T follicular helper cell (primary cell): Measurements from ENCODE around the gene MPPE1.

Experiments used
- DNase-seq: peaks from one replicate; pipeline ENCODE4 v3.0.0-alpha.2; 2020; ENCODE audit warnings: low read depth

Gene MPPE1

DNA sequence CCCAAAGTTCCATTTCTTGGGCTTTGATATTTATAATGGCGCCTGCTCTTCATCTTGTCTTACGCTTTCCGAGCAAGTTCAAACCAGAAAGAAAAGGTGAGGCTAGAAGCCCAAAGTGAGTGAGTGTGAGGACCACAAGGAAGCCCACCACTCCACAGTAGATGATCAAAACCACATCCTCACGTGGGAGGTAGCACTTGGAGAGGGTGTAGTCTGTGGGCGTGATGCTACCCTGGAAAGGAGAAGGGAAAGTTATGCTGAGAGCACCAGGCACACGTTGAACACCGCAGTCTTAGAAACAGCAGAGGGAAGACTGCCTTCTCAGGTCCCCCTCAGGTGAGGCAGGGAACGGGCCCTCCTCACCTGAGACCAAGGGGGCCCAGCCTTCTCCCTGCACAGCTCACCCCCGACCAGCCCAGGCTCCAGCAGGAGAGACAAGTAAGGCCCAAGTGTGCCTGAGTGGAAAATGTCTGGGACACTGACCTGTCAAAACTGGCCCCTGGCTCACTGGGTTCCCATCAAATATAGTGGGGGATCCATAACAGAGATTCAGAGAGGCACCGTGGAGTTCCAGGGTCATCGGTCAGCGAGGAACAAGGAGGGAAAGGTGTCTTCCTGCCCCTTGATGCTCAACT, 23.6 kb downstream of the MPPE1 start:
- DNase-seq: no peak

DNA sequence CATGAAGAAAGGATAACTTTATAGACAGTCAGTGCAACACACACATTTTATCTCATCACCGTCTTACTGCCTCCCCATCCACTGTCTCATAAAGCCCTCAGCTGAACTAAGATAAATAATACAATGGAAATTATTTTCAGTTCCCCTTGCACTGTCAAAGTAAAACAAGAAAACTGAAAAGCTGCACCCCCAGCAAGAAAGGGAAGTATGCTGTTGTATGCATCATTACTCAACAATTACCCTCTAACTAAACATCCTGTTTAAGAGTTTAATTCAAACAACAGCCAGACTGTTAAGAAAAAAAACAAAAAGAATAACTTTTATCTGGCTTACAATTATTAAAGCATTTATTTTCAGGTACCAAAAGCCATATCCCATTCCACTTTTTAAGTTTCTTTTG, 25.0 kb downstream of the MPPE1 start:
- no peak for DNase-seq

DNA sequence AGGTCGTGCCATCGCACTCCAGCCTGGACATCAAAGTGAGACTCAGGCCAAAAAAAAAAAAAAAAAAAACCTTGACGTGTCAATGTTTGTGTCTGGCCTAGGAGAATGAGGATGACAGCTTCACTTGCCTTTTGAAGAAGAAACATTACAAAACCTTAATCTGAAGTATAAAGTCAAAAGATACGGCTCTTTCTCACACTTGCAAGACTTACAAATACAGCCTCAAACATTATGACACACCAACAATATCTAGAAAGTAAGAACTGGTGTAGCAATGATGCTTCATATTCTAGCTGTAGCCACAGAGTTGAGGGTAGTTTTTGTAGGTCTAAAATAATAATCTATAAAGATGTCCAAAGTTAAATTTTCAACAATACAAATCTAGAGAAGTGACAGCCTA, 25.5 kb downstream of the MPPE1 start:
- DNase-seq: no peak

DNA sequence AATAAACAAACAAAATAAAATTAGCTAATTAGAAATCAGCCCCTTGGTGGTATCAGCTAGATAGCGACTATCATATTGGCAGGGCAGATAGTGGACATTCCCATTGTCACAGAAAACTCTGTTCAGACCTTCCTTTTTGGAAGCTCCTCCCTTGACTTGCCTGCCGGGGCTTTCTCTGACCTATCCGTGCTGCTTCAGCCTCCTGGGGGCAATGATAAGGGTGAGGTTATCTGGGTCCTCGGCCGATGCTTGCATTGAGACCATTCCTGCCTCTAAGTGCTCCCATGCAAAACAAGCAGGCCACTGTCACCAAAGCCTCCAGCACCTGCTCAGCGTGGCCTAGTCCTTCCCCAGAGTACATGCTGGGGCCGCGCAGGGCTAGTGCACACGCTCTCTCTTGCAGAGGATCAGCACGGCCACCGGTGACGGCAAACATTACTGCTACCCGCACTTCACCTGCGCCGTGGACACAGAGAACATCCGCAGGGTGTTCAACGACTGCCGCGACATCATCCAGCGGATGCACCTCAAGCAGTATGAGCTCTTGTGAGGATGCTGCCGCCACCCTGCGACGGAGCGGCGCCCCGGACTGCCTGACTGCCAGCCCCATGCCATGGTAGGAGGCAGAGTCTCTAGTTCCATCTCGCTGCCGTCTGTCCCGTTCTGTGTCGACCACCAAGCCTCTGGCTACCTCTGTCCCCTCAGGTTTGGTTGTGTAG, 27.4 kb downstream of the MPPE1 start:
- no peak for DNase-seq

DNA sequence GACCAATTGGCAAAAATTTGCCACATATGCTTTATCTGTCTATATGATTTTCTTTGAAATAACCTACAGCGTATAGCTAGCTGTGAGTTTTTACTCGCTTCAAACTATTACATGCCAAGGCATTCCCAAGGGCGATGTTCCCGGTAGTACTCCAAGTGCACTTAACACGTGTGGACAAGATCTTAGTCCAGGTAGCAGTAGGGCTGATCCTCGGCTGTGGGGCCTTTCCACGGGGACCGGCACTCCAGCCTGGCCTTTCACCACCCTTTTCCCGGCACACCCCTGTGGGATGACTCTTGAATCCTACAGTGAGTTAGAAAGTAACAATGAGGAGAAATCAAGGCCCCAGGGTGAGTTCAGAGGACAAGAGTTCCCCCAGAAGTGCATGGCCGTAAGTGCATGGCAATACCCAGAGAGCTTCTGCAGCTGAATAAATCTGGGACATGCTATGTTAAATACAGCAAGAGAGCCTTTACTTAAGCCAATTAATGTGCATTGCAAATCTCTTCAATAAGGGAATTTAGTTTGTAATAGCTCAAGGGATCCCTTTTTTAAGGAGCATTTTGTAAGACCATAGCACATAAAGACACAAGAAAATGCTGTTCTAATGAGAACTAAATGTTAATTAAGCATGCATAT, 30.5 kb downstream of the MPPE1 start:
- DNase-seq: no peak

DNA sequence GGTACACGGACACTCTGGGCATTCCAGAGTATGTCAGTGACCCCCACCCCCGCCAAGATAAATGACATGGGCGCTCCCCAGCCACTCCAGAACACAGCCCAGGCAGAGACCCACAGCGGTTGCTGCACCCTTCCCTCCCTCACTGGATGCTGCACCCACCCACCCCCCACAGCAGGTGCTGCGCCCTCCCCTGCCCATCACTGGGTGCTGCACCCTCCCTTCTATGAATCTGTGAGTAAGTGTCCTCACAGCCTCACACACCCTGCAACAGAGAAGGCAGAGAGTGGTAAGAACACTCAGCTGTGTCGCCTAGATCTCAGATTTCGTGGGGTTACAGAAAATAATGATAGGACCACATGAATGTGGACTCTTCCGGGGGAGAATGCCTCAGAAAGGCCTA, 33.4 kb downstream of the MPPE1 start:
- DNase-seq: no peak

DNA sequence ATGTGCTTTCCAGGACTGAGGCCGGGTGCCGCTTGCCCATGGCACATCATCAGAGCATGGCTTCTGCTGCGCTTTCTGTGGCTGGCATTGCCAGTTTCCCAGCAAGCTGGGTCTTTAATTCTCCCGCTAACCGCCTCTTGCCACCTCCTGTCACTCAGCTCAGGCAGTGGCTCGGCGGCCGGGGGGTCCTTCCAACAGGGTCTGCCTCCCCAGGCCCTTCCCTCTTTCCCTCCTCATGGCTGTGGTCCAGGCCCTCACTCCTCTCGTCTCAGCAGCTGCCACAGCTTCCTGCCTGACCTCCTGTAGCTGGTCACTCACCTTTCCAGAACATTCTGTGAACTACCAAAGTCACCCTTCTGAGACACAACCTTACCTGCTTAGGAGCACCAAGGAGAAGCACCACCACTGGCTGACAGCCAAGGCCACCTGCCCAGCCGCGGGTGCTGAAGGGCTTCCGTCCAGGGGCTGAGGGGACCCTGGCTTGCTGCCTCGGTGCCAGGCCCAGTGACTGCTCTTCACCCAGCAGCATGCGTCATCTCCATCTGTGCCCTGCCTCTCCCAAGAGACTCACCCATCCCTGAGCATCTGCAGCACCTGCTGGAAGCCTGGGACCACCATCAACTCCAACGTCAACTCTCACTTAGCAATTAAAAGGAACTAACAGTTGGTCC, 34.3 kb downstream of the MPPE1 start:
- no peak for DNase-seq

DNA sequence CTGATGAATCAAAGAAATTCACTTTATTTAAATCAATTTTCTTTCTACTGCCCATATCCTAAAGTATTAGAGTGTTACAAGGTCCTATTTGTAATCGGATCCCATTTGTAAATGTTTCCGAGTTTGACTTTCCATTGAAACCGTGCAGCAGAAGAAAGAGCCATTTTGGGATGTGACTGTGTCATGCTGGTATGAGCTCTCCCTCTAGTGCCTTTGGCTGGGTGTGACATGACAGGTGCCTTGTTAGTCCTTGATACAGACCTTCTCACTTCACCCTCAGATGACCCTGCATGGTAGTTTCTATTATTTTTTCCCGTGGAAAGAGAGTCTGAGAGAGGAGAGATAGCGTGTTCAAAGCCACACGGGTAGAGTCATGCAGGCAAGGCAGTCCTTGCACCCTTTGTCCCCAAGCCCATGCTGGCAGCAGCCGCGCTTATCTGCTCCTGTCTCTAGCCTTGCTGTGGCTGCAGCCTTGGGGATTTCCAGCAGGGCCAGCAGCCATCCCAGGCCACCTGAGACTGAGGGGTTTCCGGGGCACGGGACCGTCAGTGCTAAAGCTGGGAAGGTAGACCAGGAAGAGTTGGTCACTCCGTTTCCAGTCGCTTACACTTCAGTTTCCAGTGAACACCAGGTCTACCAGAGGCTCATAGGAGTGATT, 35.5 kb downstream of the MPPE1 start:
- no peak for DNase-seq

DNA sequence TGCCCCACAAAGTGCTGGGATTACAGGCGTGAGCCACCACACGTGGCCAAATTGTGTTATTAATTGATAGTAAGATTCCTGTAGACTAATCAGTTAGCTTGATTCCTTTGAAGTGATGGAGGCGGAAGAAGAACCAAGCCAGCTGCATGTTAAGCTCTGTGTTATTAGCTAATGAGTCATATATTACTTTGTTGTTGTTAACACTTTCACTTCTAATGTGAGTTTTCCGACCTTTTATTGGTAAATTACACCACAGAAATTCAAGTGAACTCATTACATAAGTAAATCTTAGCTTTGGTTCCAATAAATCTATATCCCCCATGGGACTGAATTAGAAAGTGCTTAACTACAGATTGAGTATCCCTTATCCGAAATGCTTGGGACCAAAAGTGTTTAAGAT, 36.6 kb downstream of the MPPE1 start:
- no peak for DNase-seq

DNA sequence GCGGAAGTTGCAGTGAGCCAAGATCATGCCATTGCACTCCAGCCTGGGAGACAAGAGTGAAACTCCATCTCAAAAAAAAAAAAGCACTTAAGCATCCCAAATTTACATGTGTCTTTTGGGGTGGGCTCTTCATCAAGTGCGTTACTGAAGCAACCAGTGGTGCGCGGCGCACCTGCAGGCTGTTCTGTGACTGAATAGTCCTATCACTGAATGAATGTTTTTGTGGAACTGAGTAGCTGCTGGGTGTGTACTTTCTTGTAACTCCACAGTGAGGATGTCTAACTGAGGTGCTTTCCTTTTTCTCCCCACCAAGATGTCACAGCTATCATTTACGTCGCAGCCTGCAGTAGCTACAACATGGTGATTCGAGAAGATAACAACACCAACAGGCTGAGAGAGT, 39.9 kb downstream of the MPPE1 start:
- no peak for DNase-seq

DNA sequence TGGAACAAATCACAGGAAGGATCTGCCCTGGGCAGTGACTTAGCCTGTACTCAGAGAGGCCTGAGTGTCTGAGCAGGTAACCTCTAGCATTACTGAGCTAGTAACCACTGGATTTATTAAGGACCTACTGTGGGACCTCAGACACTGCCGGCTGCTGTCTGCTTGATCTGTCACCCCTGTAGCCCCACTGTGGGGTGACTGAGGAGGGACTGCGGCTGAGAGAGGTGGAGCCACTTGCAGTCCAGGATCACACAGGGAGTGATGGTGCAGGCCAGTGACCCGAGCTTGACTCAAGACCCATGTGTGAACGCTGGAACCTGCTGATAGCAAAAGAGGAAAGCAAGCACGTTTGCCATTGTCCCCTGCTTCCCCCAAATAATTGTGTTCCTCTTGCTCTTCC, 41.4 kb downstream of the MPPE1 start:
- no peak for DNase-seq

DNA sequence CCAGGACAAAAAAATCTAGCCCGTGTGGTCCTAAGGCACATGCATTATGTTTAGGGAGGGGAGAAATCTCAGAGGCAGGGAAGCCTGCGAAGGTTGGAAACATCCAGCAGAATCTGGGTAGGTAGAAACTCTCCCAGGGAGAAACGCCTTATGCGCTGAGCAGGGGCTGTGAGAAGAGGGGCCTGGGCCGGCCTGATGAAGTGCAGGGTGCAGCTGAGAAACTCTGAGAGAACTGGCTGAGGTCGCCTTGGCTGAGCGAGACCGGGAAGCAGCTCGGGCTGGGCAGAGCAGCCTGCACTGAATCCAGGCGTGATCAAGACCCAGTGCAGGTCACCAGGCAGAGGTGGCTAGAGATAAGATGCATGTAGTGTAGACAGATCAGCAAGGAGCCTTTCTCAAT, 41.8 kb downstream of the MPPE1 start:
- DNase-seq: no peak

DNA sequence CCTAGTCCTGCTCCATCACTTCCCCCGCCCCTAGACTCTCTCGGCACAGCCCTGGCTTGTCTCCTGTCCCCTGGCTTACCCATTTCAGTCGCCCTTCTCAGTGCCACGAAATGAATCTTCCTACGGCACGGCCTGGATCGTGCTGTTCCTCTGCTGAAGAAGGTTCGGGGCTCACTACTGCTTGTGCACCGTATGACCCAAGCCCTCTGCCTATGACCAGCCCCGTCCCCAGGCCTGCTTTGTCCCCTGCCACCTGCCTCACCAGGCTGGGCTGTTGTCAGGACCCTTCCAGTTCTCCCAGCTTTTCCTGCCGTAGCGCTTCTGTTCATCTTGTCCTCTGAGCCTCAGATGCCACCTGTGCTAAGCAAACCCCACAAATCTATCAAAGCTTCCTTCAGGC, 43.0 kb downstream of the MPPE1 start:
- no peak for DNase-seq

DNA sequence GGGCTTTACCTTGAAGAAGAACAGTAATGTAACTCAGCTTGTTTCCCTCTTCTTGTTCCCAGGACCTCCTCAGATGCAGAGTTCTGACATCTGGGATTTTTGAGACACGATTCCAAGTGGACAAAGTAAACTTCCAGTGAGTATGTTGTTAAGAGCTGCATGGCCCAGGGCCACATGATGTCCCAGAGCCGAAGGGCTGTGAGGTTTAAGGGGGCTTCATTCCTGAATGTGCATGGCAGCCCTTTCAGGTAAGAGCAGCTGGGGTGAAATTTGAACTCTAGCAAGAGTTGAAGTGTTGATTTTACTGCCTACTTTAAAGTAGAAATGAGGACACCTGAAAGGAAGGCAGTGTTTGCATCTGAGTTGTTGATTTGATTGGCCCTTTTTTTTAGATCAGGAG, 43.6 kb downstream of the MPPE1 start:
- no peak for DNase-seq

DNA sequence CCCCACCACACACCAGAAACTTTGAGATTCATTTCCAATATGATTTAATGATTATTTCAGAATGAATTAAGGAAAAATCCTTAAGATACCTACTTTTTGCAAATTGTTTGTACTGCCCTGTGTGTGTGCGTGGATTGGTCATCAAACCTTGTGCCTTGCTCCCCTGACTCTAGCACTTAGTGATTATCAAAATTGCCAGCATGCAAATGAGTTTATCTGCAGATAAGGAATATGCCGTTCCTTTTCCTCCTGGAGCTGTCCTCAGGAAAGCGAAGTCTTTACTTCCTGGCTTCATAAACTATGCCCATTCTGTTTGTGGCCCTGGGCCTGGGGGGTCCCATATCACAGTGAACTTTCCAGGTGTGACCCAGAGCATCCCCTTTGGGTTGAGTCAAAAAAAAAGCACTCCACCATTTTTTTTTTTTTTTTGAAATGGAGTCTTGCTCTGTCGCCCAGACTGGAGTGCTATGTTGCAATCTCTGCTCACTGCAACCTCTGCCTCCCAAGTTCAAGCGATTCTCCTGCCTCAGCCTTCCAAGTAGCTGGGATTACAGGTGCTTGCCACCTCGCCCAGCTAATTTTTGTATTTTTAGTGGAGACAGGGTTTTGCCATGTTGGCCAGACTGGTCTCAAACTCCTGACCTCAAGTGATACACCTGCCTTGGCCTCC, 45.5 kb downstream of the MPPE1 start:
- no peak for DNase-seq

DNA sequence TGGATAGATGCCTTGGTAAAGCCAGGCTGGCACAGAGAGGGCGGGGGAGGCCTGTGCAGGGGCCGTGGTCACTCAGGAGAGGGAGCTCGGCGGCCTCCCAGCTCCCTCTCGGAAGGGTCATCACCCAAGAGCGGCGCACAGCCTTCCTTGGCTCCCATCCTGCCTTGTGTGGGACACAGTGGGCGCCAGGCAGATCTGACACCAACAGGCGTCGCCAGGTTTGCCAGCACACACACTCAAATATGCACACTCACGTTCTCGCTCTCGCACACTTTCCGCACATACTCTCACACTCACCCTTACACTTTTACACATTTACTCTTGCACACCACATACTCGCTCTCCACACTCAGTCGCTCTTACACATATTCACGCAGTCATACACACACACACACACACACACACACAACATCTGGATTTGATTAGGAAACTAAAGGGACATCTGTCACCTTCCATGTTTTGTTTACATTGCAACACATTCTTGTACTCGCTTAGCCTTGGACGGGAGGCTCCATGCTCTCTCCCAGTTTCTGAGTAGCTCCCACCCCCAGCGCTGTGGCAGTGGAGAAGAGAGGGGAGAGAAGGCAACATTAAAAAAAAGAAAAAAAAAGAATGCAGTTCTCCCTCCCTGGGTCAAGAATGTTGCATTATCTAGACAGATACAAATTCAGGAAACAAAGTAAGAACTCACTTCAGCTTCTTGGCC, 46.4 kb downstream of the MPPE1 start:
- DNase-seq: no peak

DNA sequence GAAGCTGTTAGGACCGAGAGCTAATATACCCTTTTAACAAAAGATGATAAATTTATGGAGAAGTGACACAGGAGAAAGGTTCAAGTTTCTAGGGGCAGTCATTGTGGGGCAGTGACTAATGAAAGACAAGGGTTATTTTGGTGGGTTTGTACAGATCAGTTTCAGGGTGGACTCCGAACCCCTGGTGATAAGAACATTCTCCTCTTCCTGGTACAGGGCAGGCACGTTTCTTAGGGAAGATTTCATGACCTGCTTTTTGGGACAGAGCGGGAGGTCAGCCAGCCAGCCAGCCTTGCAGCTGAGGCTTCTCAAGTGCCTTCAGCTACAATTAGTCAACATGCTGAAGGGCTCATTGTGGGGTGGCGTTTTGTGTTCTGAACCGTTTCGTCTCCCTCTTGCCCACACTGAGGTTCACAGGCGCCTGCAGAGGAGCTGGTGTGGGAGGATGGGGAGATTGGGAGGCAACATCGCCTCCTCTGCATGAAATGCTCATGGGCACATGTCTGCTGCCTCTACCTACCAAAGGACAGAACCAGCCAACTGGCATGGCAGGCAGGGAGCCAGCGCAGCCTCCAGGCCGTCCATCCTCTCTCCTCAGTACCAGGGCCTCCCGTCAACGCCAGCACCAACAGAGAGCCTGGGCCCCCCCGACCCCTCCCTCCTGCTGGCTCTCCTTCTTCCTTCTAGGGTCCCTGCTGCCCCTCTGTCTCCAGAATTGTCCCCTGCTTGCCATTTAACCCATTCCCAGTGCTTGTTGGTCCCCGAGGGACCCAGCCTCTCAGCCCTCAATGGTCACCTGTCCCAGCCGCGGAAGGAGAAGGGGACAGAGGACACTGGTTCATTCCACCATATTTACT, 47.3 kb downstream of the MPPE1 start:
- DNase-seq: no peak

DNA sequence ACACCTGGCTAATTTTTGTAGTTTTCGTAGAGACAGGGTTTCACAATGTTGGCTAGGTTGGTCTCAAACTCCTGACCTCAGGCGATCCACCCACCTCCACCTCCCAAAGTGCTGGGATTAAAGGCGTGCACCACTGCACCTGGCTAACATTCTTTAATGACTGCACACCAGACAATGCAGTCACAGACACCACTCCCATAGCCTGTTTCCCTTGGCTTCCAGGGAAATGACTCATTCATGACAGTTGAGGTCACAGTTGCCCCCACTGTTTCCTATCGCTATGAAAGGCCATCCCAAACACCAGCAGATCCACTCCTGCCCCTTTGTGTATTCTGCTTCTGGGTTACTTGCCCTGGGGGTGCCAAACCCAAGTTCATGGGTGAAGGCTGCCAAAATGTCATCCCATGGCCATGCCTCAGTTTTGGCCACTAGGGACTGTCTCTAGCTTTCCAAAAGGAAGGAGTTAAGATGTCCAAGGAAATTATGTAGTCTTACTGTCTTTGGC, 48.2 kb downstream of the MPPE1 start:
- DNase-seq: no peak

DNA sequence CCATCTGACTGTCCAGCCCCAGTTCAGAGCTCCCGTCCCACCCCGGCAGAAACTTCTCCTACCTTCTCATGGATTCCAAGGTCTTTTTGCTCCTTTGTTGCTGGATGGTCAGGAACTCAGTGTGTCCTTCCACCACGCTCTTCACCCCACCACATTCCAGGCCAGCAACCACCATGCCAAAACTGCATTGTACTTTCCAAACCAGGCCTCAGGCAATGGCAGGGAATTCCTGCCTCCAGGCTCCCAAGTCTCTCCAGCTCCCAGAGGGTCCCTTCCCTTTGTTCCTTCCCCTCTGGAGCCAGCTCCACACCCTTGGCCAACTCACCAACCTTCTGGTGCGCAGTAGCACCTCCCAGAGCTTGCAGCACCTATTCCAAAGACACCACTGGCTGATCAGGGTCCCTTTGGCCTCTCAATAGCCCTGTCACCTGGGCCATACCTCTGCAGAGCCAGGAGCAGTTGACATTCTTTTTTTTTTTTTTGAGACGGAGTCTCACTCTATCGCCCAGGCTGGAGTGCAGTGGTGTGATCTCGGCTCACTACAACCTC, 48.8 kb downstream of the MPPE1 start:
- DNase-seq: no peak
